CD4-positive, alpha-beta T cell (primary cell): Measurements from ENCODE around the gene ALG9. TPM values are rescaled to one million over a fixed set of nuclear protein-coding genes. Genes with fewer than 3 reads are reported as not detected.

ENCODE experiments used
- ATAC-seq: fragments of 200-7000 bp; cut with Tn5 transposase; one replicate; pipeline ENCODE4 v1.10.0; 2022; ENCODE audit warnings: mild to moderate bottlenecking; ENCODE audit not compliant: poor library complexity
- CTCF ChIA-PET: fragments of 350-600 bp; sonication (Branson Sonifier 250); formaldehyde crosslinking; loops from one replicate; lab custom pipeline; 2021; ENCODE audit warnings: antibody characterized with exemption, inconsistent platforms; lab: Charles Lee
- POLR2A ChIA-PET: fragments of 350-600 bp; sonication (Branson Sonifier 250); formaldehyde crosslinking; loops from one replicate; lab custom pipeline; 2021; ENCODE audit warnings: antibody characterized with exemption, inconsistent platforms; lab: Charles Lee
- DNase-seq, 14 experiments: peaks; one replicate each; pipeline ENCODE4 v3.0.0-alpha.2; 2013 to 2020; ENCODE audit warnings: mixed read lengths in 2 of 14
- H3K27ac ChIP-seq, 2 donors: one replicate each; pipeline versions ENCODE4 v1.5.1 to v1.7.0; 2013; ENCODE audit warnings: low read length in 2 of 2, low read depth in 1 of 2, mild to moderate bottlenecking in 1 of 2
- H3K27me3 ChIP-seq, 2 experiments: 1 replicate in 1 of 2; 2 replicates in 1 of 2; pipeline versions ENCODE4 v1.6.1 to v1.7.0; 2013; ENCODE audit warnings: low read length in 2 of 2, control low read depth in 1 of 2, mild to moderate bottlenecking in 1 of 2, moderate library complexity in 1 of 2; ENCODE audit not compliant: insufficient read depth in 2 of 2, control insufficient read depth in 1 of 2
- H3K36me3 ChIP-seq: one replicate; pipeline ENCODE4 v1.6.1; 2013; ENCODE audit warnings: low read length, control low read depth; ENCODE audit not compliant: insufficient read depth
- H3K4me1 ChIP-seq: one replicate; pipeline ENCODE4 v1.6.1; 2013; ENCODE audit warnings: low read length, control low read depth; ENCODE audit not compliant: insufficient read depth
- H3K4me3 ChIP-seq: one replicate; pipeline ENCODE4 v1.5.1; 2013; ENCODE audit warnings: mild to moderate bottlenecking, low read length, moderate library complexity
- H3K9me3 ChIP-seq, 2 experiments: 1 replicate in 1 of 2; 2 replicates in 1 of 2; pipeline versions ENCODE4 v1.6.1 to v1.7.0; 2013; ENCODE audit warnings: low read length in 2 of 2, mild to moderate bottlenecking in 2 of 2, control low read depth in 1 of 2, moderate library complexity in 1 of 2; ENCODE audit not compliant: control insufficient read depth in 1 of 2, insufficient read depth in 1 of 2
- H3K27ac Mint-ChIP-seq: one replicate; pipeline ENCODE4 v1.8.0; 2020; ENCODE audit warnings: mixed read lengths
- H3K27me3 Mint-ChIP-seq: one replicate; pipeline ENCODE4 v1.8.0; 2021; ENCODE audit warnings: mixed read lengths
- H3K36me3 Mint-ChIP-seq: one replicate; pipeline ENCODE4 v1.8.0; 2021; ENCODE audit warnings: low read depth, mixed read lengths
- H3K4me1 Mint-ChIP-seq: one replicate; pipeline ENCODE4 v1.8.0; 2021; ENCODE audit warnings: low read depth, mixed read lengths
- H3K4me3 Mint-ChIP-seq: one replicate; pipeline ENCODE4 v1.8.0; 2020; ENCODE audit warnings: mild to moderate bottlenecking, mixed read lengths
- H3K9me3 Mint-ChIP-seq: one replicate; pipeline ENCODE4 v1.8.0; 2020; ENCODE audit warnings: mixed read lengths
- CTCF ChIP-seq: fragments of 200-600 bp; IDR thresholded peaks from one replicate; pipeline ENCODE4 v1.8.0; 2022; ENCODE audit warnings: antibody characterized with exemption, mild to moderate bottlenecking
- intact Hi-C, 2 experiments: fragments of 100-400 bp; cut with DNase I in 1 of 2; cut with micrococcal nuclease in 1 of 2; formaldehyde crosslinking; loops; one replicate each; pipeline versions ENCODE4 v1.15.1 to v1.9.0; 2023 to 2025; cut with DNase I, micrococcal nuclease
- total RNA-seq, 174 experiments: library from RNA in 2 of 174; stranded (reverse) in 2 of 174; gene quantifications; one replicate each; pipeline ENCODE4 v1.2.3 and lab custom pipeline; 2021 to 2026

ALG9 gene
- total RNA-seq, 2 experiments from 2014 or later, result 31.1 to 33.4 TPM

GRCh38 chr11:111759376-111759775 lies 112.0 kb downstream of the ALG9 start:
- POLR2A ChIA-PET, result no interaction called here
- TF ChIP-seq CTCF, result no peak

GRCh38 chr11:111756097-111756496 lies 115.3 kb downstream of the ALG9 start:
- Mint-ChIP-seq H3K9me3 (no peaks in the 10 kb centered on the region), H3K27me3 (no peaks in the 10 kb centered on the region), H3K4me3 (no peak overlapping the region), H3K4me1 (peaks cover 6% of the 10 kb centered on the region), H3K27ac (no peak overlapping the region), H3K36me3 (peaks cover 91% of the 10 kb centered on the region)
- Histone ChIP-seq H3K27me3 (no peaks in the 10 kb centered on the region), H3K9me3 (no peaks in the 10 kb centered on the region), H3K4me3 (no peak overlapping the region), H3K36me3 (peaks cover 84% of the 10 kb centered on the region), H3K4me1 (no peaks in the 10 kb centered on the region), H3K27ac (no peak overlapping the region)
- no peak for ATAC-seq
- ChIA-PET POLR2A (interaction anchor here (0.7 kb wide), 1 partner anchor 472 kb away, joined by 3 read pairs; no protein-coding TSS in a partner anchor), CTCF (interaction anchor here (0.7 kb wide), 1 partner anchor 11 kb away, joined by 3 read pairs; no protein-coding TSS in a partner anchor)
- intact Hi-C loops, result no loop called here
- TF ChIP-seq CTCF, result no peak
- no peak for DNase-seq

More at GRCh38 chr11:111759376-111759775, 112.0 kb downstream of the ALG9 start:
- peaks cover 73% of the 10 kb centered on the region for H3K36me3 ChIP-seq
- no peaks in the 10 kb centered on the region for H3K27me3 ChIP-seq
- H3K9me3 ChIP-seq, result no peaks in the 10 kb centered on the region
- intact Hi-C loops, result no loop called here
- H3K9me3 Mint-ChIP-seq, result no peaks in the 10 kb centered on the region
- no peak overlapping the region for H3K4me3 ChIP-seq
- CTCF ChIA-PET, result interaction anchor here (0.5 to 1.2 kb wide), 2 partner anchors 18 to 236 kb away, joined by 3 to 4 read pairs; no protein-coding TSS in a partner anchor
- no peak for DNase-seq
- H3K27ac ChIP-seq, result no peak overlapping the region
- H3K27me3 Mint-ChIP-seq, result no peaks in the 10 kb centered on the region
- H3K4me1 ChIP-seq, result no peaks in the 10 kb centered on the region
- H3K4me3 Mint-ChIP-seq, result no peak overlapping the region
- H3K36me3 Mint-ChIP-seq, result peaks cover 93% of the 10 kb centered on the region
- no peak overlapping the region for H3K27ac Mint-ChIP-seq
- no peak for ATAC-seq
- peaks cover 24% of the 10 kb centered on the region for H3K4me1 Mint-ChIP-seq

DNA sequence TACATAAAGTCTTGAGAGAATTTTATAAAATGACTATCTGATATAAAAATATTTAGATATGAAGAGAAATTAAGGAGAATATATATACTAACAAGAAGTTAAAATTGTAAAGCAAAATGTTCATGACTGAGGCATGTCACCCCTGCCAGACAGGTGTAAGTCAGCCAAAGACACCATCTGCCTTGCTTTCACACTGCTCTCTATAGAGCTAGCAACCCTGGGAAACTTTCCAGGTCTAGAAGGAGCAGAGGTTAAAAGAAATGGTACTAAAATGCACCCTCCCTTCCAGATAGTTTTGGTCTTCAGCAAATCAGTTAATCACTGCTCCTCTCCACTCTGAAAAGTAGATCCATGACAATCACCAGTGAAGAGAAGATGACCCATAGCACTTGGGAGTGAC lies 121.7 kb downstream of the ALG9 start:
- H3K9me3 ChIP-seq, result no peaks in the 10 kb centered on the region
- Mint-ChIP-seq H3K36me3 (peaks cover 97% of the 10 kb centered on the region), H3K27me3 (no peaks in the 10 kb centered on the region), H3K4me1 (peaks cover 4% of the 10 kb centered on the region), H3K4me3 (no peak overlapping the region), H3K9me3 (peaks cover 2% of the 10 kb centered on the region), H3K27ac (no peak overlapping the region)
- H3K27me3 ChIP-seq, result no peaks in the 10 kb centered on the region
- CTCF ChIA-PET, result no interaction called here
- POLR2A ChIA-PET, result no interaction called here
- intact Hi-C loops, result no loop called here
- peaks cover 80% of the 10 kb centered on the region for H3K36me3 ChIP-seq
- no peak for TF ChIP-seq CTCF
- ATAC-seq, result no peak
- no peaks in the 10 kb centered on the region for H3K4me1 ChIP-seq
- DNase-seq, result no peak
- H3K27ac ChIP-seq, result no peak overlapping the region
- H3K4me3 ChIP-seq, result no peak overlapping the region
